Fibroblast of skin of right biceps (primary cell): ENCODE measurements around the gene LGALS8.

ENCODE experiments used
- DNase-seq: peaks from one replicate; pipeline ENCODE4 v3.0.0-alpha.2; 2013

LGALS8 gene

DNA sequence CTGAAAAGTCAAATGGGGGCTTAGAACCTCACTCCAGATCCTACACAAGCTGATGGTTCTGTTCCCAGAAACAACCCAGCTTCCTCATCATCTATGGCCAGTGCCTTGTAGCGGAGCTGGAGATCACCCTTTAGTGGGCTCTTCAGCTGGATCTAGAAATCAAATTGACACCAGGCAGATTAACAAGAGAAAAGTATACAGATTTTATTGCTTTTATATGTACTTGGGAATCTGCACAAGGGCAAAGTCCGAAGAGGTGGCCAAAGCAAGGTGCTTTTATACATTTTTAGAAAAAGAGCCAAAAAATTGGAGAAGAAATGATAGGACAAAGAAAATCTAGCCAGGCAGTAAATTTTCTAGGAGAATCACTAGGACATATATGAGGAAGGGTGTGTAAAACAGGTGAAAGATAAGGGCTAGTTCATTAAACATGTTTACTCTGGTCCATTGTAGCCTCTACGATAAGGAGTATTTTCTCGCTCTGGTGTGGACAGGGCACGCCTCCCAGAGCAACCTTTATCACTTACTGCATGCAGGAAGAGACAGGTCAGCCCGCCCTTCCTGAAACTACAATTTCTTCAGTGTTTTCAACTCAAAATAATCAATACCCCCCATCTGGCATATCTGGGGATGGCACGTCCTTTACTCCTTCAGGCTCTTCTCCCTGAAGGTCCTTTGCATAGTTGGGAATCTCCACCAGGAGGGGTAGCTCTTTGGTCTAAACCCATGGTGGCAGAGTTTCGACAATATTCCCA is 14.0 kb upstream of the LGALS8 start:
- DNase-seq = no peak

DNA sequence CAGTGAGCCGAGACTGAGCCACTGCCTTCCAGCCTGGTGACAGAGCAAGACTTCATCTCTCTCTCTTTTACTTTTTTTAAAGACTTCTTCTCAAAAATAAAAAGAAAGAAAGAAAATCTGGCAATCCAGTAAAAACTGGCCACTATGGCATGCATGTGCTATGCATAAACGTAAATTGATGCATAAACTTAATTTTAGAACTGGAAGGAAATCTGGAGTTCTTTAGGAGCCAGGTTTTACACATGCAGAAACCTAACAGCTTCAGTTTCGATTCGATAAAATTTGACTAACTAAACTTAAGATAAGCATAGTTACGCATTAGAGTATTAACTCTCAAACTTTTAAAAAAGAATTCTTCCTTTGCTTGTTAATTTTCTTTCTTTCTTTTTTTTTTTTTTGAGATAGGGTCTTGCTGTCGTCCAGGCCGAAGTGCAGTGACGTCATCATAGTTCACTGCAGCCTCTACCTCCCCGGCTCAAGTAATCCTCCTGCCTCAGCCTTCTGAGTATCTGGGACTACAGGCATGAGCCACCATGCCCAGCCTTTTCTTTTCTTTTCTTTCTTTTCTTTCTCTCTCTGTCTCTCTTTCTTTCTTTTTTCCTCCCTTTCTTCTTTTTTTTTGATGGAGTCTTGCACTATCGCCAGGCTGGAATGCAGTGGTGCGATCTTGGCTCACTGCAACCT is 11.9 kb upstream of the LGALS8 start:
- DNase-seq = no peak

DNA sequence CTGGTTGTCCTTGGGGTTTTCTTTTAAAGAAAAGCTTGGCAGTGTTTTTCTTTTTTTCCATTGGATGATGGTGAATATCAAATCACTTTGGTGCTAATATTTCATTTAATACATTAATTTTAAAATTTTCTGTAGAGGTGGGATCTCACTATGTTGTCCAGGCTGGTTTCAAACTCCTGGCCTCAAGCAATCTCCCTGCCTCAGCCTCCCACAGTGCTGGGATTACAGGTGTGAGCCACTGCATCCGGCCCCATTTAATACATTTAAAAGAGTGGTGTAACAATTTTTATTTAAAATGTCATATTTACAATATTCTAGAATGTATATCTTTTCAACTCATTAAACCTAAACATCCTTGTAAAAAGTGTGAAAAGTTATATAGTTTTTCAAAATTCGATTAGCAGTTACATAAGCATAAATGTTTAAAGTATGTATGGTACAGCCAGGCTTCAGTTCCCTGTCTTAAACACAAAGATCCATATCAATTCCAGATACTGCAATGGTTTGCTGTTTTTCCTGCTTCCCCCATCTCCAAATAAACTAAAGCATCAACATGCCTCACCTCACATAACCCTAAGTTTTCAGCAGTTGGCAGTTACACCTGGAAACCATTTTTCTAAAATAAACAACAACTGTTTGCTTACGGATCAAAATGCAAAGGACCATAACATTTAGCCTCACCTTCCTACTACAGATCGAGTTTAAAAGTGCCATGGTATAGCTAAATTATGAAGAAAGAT is 8.9 kb upstream of the LGALS8 start:
- DNase-seq = no peak

DNA sequence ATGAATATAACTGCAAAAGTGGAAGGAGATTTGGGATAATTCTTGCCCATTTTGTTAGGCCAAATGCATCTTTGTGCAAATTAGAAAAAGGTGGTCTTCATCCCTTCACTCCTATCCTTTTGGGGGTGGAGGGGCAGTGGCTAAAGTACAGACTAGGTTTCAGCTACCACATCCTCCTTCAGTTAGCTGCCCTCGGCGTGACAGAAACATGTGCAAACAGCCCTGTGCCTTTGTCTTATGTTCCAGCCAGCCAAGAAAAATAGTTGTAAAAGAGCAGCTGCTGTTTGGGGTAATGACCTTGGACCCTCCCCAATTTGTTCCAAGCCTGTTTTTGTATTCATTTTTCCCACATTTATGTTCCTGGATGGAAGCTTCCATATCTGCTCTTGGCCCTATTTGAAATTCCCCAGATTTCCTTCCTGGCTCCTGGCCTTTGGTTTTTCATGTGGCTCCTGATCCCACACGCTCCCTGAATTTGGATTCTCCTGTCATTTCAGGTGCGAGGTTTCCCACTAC is 8.3 kb upstream of the LGALS8 start:
- DNase-seq = no peak

DNA sequence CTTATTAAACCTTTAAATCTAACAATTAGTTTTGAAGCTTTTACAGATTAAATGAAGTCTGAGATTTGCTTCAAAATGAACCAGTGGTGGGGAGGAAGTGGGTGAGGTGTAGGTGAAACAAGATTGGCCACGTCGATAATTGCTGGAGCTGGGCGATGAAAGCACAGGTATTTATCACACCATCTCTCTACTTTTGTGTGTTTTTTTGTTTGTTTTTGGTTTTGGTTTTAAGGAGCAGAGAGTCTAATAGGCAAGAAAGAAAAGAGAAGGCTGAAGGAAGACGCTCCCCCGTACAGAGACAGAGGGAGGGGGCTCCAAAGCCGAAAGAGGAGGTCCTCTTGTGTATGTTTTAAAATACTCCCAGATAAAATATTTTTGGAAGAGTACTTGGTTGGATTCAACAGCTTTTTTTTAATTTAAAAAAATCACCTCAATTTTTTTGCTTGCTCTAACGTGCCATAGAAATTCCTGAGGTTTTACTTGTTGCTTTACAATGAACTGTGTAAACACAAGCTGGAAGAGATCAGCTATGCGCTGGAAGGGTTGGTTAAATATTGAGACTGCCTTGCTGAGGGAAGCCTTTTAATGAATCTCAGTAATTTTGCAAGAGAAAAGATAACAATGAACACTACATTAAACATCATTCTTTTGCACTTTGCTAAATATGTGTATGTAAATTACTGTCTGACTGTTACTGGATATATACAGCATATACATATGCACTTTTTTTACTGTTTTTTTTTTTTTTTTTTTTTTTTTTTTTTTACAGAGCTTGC is 6.7 kb upstream of the LGALS8 start:
- peak; percentile 75 for DNase-seq

DNA sequence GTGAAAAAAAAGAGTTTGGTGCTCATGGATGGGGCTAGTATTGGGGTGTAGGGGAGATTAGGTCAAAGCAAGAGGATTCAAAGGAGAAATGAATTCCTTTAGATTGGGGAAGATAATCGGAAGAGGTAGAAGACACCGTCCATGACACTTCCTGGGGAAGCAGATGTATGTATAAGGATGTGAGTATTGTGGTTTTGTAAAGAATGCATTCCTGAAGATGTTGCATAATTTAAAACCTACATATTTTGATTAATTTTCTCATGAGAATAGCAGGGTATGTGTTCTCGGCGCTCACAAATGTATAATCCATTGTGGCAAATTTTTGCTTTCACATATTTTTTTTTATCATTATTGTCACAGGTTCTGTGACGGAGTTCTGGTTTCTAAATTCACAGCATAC is 5.5 kb upstream of the LGALS8 start:
- peak; percentile 51 for DNase-seq

DNA sequence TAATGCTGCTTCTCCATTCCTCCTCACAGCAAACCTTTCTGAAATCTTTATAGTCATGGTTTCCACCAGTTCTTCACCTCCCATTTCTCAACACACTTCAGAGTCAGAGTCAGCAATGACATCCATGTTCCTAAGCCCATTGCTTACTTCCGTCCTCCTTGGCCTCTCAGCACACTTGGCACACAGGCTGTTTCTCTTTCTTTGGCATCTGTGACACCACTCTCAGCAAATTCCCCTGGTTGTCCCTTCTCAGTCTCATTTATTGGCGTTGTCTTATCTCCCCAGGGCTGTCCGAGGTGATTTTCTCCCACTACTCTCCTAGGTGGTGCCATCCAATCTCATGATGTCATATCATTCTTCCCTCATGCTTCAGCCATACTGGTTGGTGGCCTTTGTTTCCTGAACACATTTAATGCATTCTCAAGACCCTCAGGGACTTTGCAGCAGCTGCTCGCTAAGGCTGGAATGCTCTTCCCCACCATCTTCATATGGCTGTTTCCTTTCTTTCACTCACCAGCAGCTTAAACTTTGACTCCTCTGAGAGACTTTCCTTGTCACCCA is 3.3 kb upstream of the LGALS8 start:
- DNase-seq = no peak

DNA sequence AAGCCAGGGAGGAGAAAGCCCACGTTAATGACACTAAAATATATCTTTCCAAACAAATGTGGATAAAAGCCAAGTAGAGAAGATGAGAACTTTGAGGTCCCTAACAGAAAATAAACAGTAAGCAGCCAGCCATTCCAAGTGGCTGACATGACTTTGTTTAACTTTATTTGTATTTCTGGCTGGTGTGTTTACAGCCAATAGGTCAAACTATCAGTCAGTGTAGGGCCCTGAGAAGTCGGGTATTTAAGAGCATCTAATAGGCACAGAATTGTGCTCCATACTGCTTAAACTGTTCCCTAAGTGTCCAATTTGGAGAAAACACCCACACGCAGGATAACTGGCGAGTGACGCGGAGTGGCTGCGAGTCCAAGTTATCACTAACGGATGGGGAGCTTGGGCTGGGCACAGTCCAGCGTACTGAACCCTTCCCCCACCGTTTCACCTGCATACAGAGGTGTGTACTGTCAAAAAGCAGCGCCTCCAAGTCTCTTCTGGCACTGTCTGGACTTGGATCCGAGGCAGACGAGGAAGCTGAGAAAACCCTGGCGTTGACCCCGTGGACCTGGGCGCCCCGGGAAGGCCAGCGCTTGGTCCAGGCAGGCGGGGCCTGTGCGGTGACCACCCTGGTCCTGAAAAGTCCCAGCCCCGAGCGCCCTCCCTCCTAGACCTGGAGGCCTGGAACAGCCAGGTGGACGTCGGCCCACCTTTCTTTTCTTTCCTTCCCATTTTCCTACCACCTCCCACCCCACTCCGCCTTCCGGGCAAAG is 662 bp upstream of the LGALS8 start:
- DNase-seq = no peak

DNA sequence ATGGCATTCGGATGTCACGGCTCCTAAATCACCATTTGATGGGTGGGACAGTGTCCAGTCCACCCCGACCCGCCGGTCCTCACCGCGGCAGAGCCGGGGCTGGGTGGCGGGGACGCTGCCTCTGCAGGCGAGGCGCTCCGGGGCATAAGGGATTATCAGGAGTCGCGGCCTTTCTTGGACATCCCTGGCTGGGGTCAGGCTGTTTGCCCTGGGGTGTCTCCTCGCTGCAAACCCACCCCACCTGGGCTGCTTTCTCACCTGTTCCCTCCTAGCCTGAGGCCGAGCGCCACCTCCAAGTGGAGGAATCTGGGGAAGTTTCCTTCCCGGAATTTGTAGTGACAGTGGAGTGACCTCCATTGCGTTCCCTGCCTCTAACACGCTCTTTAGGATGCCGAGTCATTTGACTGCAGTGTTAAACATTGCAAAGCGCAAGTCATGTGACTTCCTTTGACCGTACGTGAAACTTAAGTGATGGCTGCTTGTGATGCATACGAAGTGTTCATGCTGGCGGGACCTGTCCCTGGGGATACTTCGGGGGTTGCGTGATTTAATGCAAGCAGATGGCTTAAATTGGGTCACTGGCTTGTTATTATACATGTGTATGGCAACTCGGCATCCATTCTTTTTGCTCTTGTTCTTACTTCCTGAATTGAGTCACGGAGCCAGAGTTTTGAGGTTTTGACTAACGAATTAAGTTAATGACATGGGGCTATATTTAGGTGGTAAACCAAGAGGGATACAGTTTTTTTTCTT is 536 bp downstream of the LGALS8 start:
- peak; percentile 88 for DNase-seq

DNA sequence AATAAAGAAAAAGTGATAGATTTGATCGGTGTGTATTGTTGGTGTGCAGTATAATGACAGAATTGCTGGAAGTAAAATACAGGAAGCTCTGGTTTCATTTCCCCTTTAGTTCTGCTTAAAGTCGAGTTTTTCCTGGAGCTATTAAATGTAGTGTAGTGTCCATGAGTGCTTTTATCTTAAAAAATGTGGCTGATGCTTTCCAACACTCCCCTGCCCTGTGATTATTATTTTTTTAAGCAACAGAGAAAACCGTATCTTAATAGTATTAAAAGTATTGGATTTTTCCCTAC is 1.1 kb downstream of the LGALS8 start:
- no peak for DNase-seq

DNA sequence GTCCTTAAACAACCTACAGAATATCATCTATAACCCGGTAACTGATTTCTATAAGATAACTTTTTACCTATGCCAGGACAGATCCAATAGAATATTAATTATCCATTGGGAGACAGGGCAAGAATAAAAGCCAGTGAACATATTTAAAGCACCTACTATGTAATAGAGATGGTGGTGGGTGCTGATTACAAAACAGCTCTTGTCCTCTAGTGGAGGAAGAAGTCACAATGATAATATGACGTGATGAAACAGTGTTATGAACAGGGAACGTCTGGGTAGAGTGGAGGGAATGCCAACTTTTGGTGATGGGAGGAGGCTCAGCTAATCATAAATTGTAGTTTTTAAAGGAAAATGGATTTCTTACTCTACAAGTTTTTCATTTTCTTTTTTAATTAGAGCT is 2.3 kb downstream of the LGALS8 start:
- no peak for DNase-seq

DNA sequence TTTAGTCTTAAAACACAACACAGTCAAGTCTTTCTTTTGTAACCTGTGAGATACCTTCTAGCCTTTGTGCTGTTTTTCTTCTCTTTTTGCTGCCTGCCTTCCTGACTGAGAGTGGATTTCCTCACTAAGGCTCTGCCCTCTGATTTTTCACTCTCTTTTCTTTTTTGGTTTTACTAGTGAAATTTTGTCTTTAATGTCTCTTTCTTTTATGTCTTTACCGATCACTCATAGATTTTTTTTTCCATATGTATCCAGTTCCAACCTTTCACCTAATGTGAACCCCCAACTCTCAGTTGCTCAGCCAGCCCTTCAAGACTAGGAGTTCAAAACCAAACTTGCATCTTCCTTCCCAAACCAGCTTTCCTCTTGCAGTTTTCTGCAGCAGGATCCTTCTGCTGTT is 6.5 kb downstream of the LGALS8 start:
- no peak for DNase-seq

DNA sequence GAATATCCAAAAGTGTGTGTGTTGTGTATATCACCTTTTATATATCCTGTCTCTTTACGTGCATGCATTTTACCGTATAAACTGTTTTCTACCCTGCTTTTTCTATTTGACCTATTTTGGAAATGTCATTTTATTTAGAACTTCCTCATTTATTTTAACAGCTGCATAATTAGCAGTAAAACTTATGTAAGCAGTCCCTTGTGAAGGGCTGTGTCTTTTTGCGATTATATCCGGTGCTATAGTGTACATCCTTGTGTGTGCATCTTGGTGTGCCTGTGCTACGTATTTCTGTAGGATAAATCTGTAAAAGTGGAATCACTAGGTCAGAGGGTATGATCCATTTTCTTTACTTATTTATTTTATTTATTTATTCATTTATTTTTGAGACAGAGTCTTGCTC is 7.2 kb downstream of the LGALS8 start:
- DNase-seq = no peak

DNA sequence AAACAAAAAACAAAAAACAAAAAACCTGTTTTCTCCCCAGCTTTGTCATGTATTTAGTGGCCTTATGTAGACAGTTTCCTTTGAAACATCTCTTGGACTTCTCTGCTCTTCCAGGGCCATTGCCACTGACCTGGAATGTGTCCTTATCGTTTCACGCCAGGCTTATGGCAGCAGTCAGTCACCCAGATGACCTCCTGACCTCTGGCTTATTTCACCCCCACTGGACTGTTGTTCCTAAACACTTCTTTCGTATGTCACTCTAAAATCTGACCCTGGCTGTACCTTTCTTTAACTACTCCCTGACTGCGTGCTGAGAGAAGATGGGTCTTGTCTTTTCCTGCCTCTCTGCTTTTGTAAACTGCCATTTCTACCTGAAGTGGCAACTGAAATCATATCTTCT is 9.1 kb downstream of the LGALS8 start:
- no peak for DNase-seq

DNA sequence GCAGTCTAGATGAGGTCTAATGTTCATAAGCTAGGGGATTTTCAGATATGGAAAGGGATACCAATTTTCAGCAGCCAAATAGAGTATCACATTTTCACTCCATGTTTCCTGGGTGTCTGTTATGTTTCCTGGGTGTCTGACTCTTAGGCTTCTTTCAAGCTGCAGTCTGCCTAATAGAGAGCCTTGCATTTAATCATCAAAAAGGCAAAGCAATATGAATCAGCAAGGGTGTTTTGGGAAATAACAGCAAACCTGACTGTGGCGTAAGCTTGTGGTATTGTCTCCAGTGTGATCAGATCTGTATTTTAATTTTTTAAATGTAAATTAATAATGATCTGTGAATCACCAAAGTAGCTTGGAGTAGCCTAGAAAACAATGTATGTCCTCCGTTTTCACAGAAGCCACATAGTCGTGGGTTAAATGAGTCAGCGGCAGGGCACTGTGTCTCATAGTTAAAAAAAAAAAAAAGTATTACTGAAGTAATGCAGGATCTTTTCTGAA is 10.4 kb downstream of the LGALS8 start:
- DNase-seq = peak; percentile 76

DNA sequence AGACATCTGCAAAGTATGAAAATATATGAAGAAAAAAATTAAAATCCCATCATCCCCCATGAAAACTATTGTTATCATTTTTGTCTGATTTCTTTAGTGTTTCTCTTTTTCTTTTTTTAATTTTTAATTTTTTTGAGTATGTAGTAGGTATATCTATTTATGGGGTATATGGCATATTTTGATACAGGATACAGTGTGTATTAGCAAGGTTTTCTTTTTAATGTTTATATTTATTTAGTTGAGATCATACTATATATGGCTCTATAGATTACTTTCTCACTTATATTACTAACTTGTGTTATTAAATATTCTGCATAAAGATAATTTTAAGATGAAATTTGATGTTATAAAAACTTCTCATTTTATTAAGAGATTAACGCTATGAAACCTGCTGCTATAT is 11.4 kb downstream of the LGALS8 start:
- no peak for DNase-seq

DNA sequence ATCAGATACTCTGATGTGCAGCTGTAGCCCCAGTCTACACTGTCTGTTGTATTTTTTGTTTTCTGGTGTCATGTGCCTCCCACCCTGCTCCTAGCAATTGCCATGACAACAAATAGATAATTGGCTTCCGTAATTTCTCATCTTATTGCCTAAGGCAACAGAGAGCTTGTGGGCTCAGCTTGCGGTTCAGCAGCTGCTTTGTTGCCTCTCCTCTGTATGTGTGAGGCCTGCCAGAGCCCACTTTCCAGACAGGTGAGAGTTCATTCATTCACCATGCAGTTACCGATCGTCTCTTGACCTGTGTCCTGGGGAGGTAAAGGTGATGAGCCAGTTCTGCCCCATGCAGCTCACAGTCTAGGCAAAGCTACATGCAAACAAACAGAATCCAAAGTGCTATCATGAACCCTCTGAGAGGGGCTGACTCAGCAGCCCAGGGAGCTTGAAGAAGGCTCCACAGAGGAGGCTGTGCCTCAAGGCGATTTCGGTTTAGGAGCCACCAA is 11.9 kb downstream of the LGALS8 start:
- DNase-seq = no peak

DNA sequence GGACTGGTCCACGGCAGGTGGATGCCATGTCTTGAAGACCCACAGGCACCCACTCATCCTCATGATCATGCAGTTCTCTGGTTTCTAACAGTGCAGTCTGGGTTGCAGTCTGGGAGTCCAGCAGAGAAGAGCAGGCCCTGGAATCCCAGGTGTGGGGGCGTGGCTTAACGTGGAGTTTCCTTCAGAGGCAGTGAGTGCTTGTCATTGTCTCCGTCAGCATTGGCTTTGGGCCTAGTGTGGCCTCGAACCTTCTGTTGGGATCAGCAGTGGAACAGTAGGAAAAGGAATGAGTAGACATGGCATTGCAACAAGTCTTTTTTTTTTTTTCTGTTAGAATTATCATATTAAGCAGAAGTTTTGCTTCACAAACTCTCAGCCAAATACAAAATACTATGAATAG is 12.8 kb downstream of the LGALS8 start:
- DNase-seq = no peak

DNA sequence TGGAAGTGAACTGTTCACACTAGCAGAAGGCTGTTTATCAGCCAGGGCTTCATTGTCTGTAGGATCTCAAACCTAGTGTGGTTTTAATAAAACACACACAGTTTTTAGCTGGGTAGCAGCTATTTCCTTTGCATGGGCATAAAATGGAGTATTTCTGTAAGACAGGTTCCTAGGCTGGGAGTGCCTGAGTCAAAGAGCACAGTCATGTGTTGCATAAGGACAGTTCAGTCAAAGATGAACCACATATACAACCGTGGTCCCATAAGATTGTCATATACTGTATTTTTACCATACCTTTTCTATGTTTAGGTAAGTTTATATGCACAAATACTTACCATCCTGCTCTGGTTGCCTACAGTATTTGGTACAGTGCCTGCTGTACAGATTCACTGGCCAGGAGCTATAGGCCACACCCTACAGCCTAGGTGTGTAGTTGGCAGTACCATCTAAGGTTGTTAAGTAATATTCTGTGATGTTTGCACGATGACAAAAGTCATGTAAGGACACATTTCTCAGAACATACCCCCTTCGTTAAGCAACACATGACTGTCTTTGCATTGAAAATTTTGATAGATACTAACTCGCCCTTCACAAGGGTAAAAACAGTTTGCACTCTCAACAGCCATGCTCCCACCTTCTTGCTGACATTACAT is 17.2 kb downstream of the LGALS8 start:
- DNase-seq = no peak

DNA sequence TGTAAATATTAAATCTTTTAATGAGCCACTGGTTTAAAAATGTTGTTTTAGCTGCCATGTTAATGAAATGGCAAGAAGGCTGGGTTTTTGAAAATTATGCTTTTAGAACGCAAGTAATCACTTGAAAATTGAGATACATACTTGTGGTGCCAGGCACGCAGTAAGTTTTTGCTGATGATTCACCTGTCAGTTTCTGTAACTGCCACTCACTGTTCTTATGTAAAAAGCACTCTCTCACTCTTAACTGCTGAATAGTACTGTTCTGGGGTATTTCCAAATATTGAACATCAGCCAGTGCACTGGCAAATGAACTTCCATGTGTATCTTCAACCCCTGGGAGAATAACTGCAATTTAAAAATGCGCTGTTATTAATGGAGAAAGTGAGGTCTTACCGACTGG is 17.9 kb downstream of the LGALS8 start:
- no peak for DNase-seq
